NCI-H2029 (cell line): Measurements from ENCODE around the gene PITPNC1.
A peak's percentile ranks its signal among the peaks of the same experiment; 100 is the strongest.
"Not testable (repeated sequence)": the region's sequence is repeated elsewhere in the genome, so short reads cannot be mapped to it uniquely, and the experiment has no call there.

ENCODE experiments used
- DNase-seq: peaks from one replicate; lab custom pipeline; 2025; lab: John Stamatoyannopoulos, UW

The PITPNC1 gene

DNA sequence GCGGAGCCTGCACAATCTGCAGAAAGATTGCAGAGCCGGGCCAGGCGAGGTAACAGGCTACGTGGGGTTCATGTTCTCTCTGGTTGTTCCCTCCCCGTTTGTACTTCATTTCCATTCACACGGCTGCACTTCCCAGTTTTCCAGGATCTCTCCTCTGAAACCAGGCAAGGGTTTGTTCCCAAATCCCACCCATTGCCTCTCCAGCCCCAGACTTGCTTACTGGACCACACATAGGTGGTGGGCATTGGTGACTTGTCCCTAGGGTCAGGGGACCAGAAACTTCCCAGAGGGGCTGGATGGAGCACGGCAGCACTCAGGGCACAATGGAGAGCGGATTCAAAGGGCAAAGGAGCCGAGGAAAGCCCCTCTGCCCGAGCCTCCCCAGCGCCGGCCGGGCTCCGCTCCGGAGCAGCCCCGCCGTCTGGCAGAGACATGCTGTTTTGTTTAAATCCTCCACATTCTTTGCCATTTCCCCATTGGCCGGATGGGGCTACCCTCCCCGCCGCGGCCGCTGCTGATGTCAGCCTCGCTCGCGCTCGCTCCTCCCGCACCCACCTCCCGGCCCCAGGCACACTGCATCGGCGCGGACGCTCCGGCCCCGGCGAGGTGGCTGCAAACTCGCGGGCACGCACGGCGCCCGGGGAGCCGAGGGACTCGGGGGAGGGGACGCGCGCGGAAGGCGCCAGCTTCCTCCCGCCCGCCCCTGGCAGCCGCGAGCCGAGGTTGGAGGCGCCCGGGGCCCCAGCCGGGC, at the start of gene PITPNC1:
Gene PITPNC1 (plus strand): TSS at position 545 of the 751 bp plus-strand sequence.
- DNase-seq = peak; percentile 43

DNA sequence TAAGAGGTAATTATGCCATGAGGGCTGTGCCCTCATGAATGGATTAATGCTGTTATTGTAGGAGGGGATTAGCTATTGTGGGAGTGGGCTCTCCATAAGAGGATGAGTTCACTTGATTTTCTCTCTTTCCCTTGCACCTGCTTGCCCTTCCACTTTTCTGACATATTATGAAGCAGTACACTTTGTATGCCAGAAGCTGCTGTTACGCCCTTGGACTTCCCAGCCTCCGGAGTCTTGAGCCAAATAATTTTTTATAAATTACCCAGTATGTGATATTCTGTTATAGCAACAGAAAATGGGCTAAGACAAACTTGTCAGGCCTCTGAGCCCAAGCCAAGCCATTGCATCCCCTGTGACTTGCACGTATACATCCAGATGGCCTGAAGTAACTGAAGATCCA, 49.1 kb upstream of the PITPNC1 start:
- no peak for DNase-seq

DNA sequence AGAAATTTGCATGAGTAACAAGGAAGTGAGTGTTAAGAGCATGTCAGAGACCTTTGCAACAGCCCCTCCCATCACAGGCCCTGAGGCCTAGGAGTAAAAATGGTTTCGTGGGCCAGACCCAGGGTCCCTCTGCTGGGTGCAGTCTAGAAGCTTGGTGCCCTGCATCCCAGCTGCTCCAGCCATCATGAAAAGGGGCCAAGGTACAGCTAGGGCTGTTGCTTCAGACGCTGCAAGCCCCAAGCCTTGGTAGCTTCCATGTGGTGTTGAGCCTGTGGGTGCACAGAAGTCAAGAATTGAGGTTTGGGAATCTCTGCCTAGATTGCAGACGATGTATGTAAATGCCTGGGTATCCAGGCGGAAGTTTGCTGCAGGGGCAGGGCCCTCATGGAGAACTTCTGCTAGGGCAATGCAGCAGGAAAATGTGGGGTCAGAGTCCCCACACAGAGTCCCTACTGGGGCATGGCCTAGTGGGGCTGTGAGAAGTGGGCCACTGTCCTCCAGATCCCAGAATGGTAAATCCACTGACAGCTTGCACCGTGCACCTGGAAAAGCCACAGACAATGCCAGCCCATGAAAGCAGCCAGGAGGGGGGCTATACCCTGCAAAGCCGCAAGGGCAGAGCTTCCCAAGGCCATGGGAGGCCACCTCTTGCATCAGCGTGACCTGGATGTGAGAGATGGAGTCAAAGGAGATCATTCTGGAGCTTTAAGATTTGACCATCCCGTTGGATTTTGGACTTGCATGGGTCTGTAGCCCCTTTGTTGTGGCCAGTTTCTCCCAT, 45.5 kb upstream of the PITPNC1 start:
- not testable (repeated sequence) for DNase-seq

DNA sequence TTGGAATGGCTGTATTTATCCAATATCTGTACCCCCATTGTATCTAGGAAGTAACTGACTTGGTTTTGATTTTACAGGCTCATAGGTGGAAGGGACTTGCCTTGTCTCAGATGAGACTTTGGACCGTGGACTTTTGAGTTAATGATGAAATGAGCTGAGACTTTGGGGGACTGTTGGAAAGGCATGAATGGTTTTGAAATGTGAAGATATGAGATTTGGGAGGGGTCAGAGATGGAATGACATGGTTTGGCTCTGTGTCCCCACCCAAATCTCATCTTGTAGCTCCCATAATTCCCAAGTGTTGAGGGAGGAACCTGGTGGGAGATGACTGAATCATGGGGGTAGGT, 44.9 kb upstream of the PITPNC1 start:
- not testable (repeated sequence) for DNase-seq

DNA sequence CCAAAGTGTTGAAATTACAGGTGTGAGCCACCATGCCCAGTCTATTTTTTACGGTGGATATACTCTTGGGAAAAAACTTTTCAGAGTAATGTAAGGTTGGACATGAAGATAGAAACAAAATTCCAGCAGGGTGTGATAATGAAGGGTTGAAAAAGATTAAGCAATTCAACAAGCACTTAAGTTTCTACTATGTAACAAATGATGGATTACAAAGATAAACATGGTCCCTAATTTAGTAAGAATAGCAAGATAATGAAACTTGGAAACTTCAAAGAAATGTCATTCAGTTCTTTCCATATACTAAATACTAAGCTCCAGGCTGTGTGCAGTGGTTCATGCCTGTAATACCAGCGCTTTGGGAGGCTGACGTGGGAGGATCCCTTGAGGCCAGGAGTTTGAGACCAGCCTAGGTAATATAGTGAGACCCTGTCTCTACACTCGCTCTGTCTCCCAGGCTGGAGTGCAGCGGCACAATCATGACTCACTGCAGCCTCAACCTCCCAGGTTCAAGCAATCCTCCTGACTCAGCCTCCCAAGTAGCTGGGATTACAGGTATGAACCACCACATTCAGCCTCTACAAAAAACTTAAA, 41.7 kb upstream of the PITPNC1 start:
- DNase-seq = no peak

DNA sequence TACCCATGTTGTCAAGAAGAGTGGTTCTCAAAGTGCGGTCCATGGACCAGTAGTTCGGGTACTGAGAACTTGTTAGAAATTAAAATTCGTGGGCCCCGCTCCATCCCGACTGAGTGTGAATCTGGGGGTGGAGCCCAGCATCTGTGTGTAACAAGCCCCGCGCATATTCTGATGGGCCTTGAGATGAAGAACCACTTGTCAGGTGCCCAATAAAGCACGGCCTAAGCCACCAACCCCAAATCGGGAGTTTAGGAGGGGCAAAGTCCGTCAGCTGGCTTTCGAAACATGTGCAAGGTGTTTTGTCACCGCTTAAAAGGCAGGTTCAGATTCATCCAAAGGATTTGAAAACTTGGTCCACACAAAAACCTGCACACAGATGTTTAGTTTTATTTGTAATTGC, 40.2 kb upstream of the PITPNC1 start:
- DNase-seq = no peak

DNA sequence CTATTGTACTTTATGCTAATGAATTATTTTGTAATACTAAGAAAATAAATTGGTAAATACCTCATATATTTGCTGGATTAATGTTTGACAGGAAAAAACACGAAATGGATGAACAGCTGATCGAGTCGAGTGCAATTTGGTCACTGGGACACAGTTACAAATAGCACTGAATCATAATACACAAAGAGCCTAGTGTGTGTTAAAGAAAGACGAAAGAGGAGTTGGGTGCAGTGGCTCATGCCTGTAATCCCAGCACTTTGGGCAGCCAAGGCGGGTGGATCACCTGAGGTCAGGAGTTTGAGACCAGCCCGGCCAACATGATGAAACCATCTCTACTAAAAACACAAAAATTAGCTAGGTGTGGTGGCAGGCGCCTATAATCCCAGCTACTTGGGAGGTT, 38.7 kb upstream of the PITPNC1 start:
- not testable (repeated sequence) for DNase-seq

DNA sequence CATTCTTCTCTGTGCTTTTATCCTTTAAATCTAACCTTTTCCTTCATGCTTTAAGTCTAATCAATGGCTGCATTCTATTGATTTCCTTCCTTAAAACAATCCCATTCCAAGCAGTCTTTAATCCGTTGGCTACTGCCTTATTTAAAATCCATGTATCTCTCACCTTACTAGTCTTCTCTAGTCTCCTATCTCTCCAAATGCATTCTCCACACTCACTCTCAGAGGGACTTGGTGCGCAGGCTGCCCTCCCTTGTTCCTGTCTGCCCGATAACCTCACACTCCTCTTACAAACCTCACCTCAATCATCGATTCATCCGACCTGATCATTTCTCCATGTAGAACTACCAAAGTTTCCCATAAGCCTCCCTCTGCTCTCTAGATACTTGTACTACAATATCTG, 33.8 kb upstream of the PITPNC1 start:
- no peak for DNase-seq

DNA sequence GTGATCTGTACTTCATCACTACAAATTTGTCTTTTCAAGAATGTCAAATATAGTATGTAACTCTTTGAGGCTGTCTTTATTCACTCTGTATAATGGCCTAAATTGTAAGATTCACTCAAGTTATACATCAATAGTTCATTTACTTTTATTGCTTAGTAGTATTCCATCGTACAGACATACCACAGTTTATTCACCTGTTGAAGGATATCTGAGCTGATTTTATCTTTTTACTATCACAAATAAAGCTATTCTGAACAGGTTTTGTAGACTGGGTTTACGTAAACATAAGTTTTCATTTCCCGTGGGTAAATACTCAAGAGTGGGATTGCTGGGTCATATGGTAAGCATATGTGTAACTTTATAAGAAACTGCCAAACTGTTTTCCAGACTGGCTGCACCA, 29.3 kb upstream of the PITPNC1 start:
- no peak for DNase-seq

DNA sequence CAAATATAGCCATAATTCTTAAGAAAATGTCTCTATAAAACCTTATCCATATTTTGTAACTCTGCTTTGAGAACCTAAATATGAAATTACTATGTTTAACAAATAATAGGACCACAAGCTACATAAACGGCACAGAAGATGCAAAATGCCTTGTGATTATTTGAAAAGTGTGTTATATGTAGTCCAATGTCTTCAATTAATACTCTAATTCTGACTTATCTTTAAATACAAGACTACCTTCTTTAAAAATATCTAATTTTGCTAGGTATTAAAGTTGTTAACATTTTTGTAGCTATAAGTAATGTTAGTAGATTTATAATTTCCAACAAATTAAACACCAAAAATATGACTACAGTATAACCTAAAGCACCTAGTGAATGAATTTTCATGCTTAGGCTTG, 27.7 kb upstream of the PITPNC1 start:
- no peak for DNase-seq

DNA sequence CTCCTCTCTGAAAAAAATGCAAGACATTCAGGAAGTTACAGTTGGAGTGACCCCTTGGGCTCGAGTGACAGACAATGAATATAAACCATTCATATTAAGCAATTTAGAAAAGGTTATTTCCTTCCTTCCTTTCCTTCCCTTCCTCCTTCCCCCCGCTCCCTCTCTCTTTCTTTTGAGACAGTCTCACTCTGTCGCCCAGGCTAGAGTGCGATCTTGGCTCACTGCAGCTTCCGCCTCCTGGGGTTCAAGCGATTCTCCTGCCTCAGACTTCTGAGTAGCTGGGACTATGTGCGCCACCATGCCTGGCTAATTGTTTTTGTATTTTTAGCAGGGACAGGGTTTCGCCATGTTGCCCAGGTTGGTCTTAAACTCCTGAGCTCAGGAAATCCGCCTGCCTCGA, 23.9 kb upstream of the PITPNC1 start:
- DNase-seq = no peak

DNA sequence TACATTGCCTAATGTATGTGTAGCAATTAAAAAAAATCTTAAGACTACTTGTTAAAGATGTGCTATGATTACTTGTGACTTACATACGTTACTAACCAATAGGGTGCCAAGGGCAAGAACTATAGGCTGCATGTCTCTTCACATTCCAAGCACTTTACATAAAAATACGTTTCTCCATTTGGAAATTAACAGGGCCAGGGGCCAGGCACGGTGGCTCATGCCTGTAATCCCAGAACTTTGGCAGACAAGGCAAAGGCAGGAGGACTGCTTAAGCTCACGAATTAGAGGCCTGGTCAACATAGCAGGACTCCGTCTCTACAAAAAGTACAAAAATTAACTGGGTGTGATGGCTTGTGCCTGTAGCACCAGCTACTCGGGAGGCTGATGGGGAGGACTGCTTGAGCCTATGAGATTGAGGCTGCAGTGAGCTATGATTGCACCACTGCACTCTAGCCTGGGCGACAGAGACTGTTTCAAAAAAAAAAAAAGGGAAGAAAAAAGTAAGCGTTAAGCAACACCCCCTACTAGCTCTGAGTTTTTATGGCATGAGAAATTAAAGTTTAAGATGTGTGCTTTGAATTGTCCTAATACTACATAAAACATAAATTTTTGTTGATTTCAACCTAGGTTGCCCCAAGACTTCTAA, 23.0 kb upstream of the PITPNC1 start:
- DNase-seq = no peak

DNA sequence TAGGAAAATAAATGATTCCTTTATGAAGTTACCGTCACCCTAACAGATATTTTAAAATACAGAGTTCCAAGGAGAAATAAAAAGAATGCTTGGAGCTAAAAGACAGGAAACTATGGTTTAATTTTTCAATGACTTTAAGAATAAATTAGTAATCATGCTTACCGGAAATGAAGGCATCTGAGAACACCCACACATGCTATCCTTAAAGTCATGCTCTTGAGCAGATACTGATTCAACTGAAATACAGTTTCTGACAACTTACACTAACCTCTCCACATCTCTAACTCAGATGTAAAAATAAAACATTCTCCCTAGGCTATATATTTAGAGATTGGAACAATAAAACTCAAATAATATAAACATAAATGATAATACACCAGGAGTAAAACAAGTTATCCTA, 18.5 kb upstream of the PITPNC1 start:
- no peak for DNase-seq

DNA sequence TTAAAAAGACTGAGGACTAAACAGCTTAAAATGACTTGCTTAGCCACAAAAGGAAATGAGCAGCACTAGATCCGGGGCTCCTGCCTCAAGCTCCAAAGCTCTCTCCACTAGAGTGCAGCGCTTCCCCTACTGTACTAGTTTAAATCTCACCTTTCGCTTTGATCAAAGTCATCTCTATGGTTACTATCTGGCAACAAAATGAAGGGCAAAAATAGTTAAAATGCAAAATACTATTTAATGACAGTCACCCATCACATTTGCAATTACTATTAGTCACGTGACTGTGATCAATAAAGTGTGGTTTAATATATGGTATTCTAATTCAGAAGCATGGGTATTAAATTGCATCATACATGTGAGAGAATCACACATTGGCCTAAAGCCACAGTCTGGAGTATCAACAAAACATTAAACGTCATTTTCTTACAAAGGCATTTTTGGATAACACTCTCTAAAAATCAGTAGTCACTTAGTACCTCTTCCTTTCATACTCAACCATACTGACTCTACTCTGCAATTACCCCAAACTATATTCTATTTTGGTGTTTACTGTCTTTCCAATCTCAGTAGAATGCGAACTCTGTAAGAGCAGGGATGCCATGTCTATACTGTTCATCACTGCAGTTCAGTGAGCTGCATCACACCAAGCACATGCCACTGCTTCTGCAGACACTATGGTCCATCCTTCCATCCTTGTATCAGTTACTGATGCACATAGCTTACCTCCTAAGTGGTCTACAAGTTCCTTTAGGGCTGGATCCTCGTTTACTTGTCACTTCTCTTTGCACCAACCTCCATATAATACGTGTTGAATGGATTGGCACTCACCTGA, 16.9 kb upstream of the PITPNC1 start:
- DNase-seq = peak; percentile 17

DNA sequence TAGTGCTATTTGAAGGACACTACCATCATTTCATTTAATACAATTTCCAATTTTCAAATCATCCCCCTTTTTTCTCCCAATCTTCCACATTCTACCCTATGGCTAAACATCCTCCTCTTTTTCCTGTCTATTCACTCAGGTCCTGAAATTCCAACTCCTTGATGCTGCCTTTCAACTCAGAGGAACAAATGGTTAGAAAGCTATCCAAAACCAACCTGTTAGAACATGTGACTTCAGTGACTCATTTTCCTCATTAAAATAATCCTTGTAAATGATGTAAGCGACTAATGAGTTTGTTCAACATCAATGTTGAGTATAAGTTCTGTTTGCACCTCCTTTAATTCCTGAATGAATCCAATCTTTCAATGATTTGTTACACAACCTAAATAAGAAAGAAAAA, 16.2 kb upstream of the PITPNC1 start:
- no peak for DNase-seq

DNA sequence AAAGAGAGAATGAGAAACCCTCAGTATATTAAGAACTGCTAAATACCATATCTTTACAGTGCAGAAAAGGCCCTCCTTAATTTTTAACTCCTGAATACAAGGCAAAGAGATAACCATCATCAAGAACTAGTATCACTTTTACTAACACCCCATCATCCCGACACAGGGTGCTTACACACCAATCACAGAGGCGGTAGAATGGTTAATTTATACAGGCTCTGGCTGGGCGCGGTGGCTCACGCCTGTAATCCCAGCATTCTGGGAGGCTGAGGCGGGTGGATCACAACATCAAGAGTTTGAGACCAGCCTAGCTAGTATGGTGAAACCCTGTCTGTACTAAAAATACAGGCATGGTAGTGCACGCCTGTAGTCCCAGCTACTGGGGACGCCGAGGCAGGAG, 14.9 kb upstream of the PITPNC1 start:
- DNase-seq = no peak

DNA sequence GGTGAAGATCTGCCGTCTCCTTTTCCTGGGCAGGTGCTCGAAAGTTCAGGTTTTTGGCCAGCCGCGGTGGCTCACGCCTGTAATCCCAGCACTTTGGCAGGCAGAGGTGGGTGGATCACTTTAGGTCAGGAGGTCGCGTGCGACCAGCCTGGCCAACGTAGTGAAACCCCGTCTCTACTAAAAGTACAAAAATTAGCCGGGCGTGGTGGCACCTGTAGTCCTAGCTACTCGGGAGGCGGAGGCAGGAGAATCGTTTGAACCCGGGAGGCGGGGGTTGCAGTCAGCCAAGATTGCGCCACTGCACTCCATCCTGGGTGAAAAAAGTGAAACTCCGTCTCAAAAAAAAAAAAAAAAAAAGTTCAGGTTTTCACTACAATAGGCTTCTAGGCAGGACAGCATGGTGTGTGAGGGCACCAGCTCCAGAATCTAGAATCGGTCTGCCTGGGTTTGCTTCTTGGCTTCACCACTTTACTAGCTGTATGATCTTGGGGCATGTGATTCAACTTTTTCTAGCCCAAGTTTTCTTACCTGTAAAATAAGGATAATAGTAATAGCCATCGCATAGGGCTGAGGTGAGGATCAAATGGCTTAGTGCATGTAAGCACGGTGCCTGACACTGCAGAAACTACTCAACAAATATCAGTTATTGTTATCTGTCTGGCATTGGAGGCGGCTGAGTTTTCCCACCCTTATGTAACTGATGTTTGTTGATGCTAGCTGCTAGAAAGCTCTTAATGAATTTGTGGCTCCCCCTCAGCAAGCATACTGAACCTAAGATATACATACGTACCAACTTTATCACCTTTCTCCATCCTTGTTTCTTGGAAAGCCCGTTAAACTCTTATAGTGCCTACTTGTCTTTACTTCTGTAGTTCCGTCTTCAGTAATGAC, 12.0 kb upstream of the PITPNC1 start:
- no peak for DNase-seq

DNA sequence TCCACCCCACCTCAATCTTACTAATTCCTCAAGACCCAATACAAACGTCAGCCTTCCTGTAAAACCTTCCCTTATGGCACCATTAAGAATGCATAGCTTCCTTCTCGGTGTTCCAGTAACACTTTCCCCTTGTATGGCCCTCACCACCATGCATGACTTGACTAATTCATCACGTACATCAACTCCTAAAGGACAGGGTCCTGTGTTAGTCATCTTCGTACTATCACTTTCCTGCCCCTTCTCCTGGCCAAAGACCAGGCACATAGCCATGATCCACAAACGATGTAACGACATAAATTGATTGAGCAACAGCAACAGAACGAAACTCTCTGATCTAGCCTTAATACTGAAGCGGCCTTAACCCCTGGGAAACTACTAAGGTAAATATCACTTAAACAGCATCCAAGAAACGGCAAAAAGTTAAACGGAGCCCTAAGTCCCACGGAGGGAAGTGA, 11.3 kb upstream of the PITPNC1 start:
- DNase-seq = no peak

DNA sequence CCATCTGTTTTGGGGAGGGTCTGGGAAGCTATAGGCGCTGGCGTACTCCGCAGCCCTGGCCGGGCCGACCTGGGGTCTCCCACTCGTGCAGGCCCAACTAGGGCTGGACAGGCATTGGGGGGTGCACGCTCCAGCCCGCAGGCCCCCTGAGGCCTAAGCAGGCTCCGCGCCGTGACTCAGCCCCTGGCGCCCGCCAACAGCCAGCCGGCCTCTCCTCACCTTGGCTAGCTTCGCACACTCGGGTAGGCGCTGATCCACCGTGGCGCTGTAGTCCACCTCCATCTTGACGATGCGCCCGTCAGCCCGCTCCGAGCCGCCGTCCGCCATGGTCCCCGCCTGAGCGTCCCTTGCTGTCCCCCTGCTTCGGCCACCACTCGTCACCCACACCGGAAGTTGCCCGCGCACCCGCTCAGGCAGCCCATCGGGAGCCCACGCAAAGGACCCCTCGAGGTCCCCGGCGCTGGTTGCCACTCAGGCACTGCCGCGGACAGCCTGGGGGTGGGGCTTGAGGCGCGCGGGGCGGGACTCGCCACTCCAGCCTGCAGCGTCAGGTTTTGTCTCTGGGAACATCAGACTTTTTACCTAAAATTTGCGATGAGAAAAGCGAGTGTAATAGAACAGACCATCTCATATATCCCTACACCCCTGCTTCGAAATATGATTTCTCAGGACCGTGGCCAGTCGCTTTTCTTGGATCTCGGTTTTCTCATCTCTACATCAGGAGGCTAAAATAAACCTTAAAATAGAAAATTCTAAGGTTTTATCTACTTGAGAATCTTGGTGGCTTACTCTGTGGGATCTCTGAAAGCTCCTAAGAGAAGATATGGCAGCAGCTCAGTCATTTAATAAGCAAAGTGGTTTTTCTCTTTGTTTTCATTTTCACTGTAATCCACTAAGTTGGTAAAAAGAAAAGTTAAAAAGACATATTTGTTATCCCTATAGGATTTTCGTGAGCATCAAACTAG, 10.6 kb upstream of the PITPNC1 start, which contains the start of gene PSMD12:
Gene PSMD12 (minus strand): TSS at position 385 of the 965 bp plus-strand sequence. CDS start 58 bp downstream, at position 327.
- peak; percentile 69 for DNase-seq
